HL-60 (cell line): ENCODE measurements around the gene DACT3.

Experiments
- DNase-seq, 2 experiments: peaks; one replicate each; pipeline ENCODE4 v3.0.0-alpha.2; 2010 to 2020; ENCODE audit warnings: low read depth in 1 of 2, low spot score in 1 of 2
- H3K27ac ChIP-seq: fragments of 250-450 bp; sonication (Bioruptor Pico); replicated peaks from 2 replicates; pipeline ENCODE4 v1.5.1; 2020; ENCODE audit warnings: mild to moderate bottlenecking, moderate library complexity
- H3K27me3 ChIP-seq: fragments of 250-450 bp; sonication (Bioruptor Pico); 2 replicates; pipeline ENCODE4 v1.5.1; 2021; ENCODE audit warnings: mild to moderate bottlenecking, moderate library complexity; ENCODE audit not compliant: insufficient read depth, poor library complexity, severe bottlenecking
- H3K4me3 ChIP-seq: replicated peaks from 2 replicates; pipeline ENCODE4 v1.5.1; 2011; ENCODE audit warnings: mild to moderate bottlenecking, control low read depth, low read length; ENCODE audit not compliant: insufficient read depth
- CTCF ChIP-seq: IDR thresholded peaks from one replicate; pipeline ENCODE4 v1.5.1; 2011; ENCODE audit warnings: low read length, control low read depth, inconsistent platforms; ENCODE audit not compliant: insufficient read depth
- GABPA ChIP-seq: IDR thresholded peaks from 2 replicates; pipeline ENCODE4 v1.6.1; 2012; ENCODE audit warnings: low read depth
- POLR2AphosphoS5 ChIP-seq: IDR thresholded peaks from 2 replicates; pipeline ENCODE4 v1.6.1; 2012; ENCODE audit warnings: low read depth
- REST ChIP-seq: IDR thresholded peaks from 2 replicates; pipeline ENCODE4 v1.6.1; 2012; ENCODE audit warnings: low read depth; ENCODE audit not compliant: insufficient replicate concordance
- SPI1 ChIP-seq: IDR thresholded peaks from 2 replicates; pipeline ENCODE4 v1.6.1; 2012; ENCODE audit warnings: low read depth, mild to moderate bottlenecking, borderline replicate concordance

The DACT3 gene

GRCh38 chr19:46603752-46604231 is 57.2 kb downstream of the DACT3 start:
- TF ChIP-seq GABPA (no peak), SPI1 (no peak), CTCF (no peak), POLR2AphosphoS5 (no peak), REST (no peak)
- Histone ChIP-seq H3K27me3 (no peaks in the 10 kb centered on the region), H3K4me3 (no peak overlapping the region), H3K27ac (no peak overlapping the region)
- no peak for DNase-seq

GRCh38 chr19:46603195-46603637 is 57.8 kb downstream of the DACT3 start:
- no peak for DNase-seq
- Histone ChIP-seq H3K27ac (no peak overlapping the region), H3K27me3 (no peaks in the 10 kb centered on the region), H3K4me3 (no peak overlapping the region)
- TF ChIP-seq GABPA (no peak), CTCF (no peak), POLR2AphosphoS5 (no peak), SPI1 (no peak), REST (no peak)

GRCh38 chr19:46602392-46603194 is 58.4 kb downstream of the DACT3 start:
- TF ChIP-seq CTCF (no peak), GABPA (no peak), POLR2AphosphoS5 (no peak), REST (no peak), SPI1 (no peak)
- Histone ChIP-seq H3K27me3 (no peaks in the 10 kb centered on the region), H3K4me3 (peak overlapping the region; percentile 93), H3K27ac (no peak overlapping the region)
- no peak for DNase-seq
